ENCODE results near the gene LSAMP.

- TF ChIP-seq CTCF (IDR thresholded peaks at IDR 0.05) (no peak), POLR2A (IDR thresholded peaks at IDR 0.05) (no peak)
Measured at GRCh38 chr3:116150655-116151167, 294.6 kb downstream of the LSAMP start.
